B cell (primary cell): ENCODE data around the gene MGAT4B. TPM values are rescaled to one million over a fixed set of nuclear protein-coding genes. Genes with fewer than 3 reads are reported as not detected.

Source experiments
- ATAC-seq: fragments of 200-7000 bp; cut with Tn5 transposase; one replicate; pipeline ENCODE4 v1.10.0; 2021; ENCODE audit warnings: low read depth, mild to moderate bottlenecking, moderate number of reproducible peaks, moderate library complexity
- CTCF ChIA-PET: fragments of 350-600 bp; sonication (Branson Sonifier 250); formaldehyde crosslinking; loops from one replicate; lab custom pipeline; 2021; ENCODE audit warnings: antibody characterized with exemption, inconsistent platforms; lab: Charles Lee
- POLR2A ChIA-PET: fragments of 350-600 bp; sonication (Branson Sonifier 250); formaldehyde crosslinking; loops from one replicate; lab custom pipeline; 2021; ENCODE audit warnings: antibody characterized with exemption; lab: Charles Lee
- DNase-seq: peaks from one replicate; pipeline ENCODE4 v3.0.0; 2013
- H2AFZ ChIP-seq: 2 replicates; pipeline ENCODE4 v1.6.1; 2012; ENCODE audit warnings: mild to moderate bottlenecking, low read depth, low read length; ENCODE audit not compliant: insufficient read depth, poor library complexity, severe bottlenecking
- H3K27ac ChIP-seq, 2 donors: 1 replicate in 1 of 2; 2 replicates in 1 of 2; pipeline ENCODE4 v1.5.1; 2012 to 2013; ENCODE audit warnings: low read length in 2 of 2, mild to moderate bottlenecking in 2 of 2, moderate library complexity in 1 of 2
- H3K27me3 ChIP-seq, 4 experiments: fragments of 200-600 bp in 1 of 4; sonication (generic) in 1 of 4; replicated peaks in 1 of 4; 1 replicate in 2 of 4; 2 replicates in 2 of 4; pipeline versions ENCODE4 v1.6.1 to v1.7.0; 2013 to 2016; ENCODE audit warnings: low read length in 3 of 4, mild to moderate bottlenecking in 2 of 4, mixed read lengths in 1 of 4, moderate library complexity in 1 of 4; ENCODE audit not compliant: insufficient read depth in 4 of 4, control insufficient read depth in 3 of 4; ENCODE audit errors: control extremely low read depth in 1 of 4
- H3K36me3 ChIP-seq, 2 experiments: replicated peaks in 1 of 2; 1 replicate in 1 of 2; 2 replicates in 1 of 2; pipeline versions ENCODE4 v1.6.1 to v1.7.1; 2013; ENCODE audit warnings: low read length in 1 of 2; ENCODE audit not compliant: insufficient read depth in 2 of 2, control insufficient read depth in 1 of 2; ENCODE audit errors: control extremely low read depth in 1 of 2, extremely low read depth in 1 of 2
- H3K4me1 ChIP-seq, 2 donors: fragments of 200-600 bp in 1 of 2; sonication (generic) in 1 of 2; 1 replicate in 1 of 2; 2 replicates in 1 of 2; pipeline versions ENCODE4 v1.5.1 to v1.6.1; 2013 to 2017; ENCODE audit warnings: low read length in 2 of 2; ENCODE audit not compliant: control insufficient read depth in 2 of 2, insufficient read depth in 2 of 2
- H3K4me2 ChIP-seq: replicated peaks from 2 replicates; pipeline ENCODE3; 2012; ENCODE audit warnings: mild to moderate bottlenecking, low read depth, low read length; ENCODE audit not compliant: poor library complexity, severe bottlenecking
- H3K4me3 ChIP-seq, 5 experiments: fragments of 200-600 bp in 1 of 5; sonication (generic) in 1 of 5; 1 replicate in 3 of 5; 2 replicates in 2 of 5; pipeline versions ENCODE4 v1.5.1 to v1.7.0; 2011 to 2016; ENCODE audit warnings: low read length in 4 of 5, mild to moderate bottlenecking in 4 of 5, low read depth in 2 of 5, control low read depth in 1 of 5, moderate library complexity in 1 of 5; ENCODE audit not compliant: insufficient read depth in 1 of 5; ENCODE audit errors: control extremely low read depth in 1 of 5, extremely low read depth in 1 of 5
- H3K79me2 ChIP-seq: fragments of 200-600 bp; sonication (generic); one replicate; pipeline ENCODE4 v1.6.0; 2016; ENCODE audit warnings: low read length; ENCODE audit not compliant: control insufficient read depth, insufficient read depth
- H3K9ac ChIP-seq: fragments of 200-600 bp; sonication (generic); 2 replicates; pipeline ENCODE4 v1.6.1; 2017; ENCODE audit warnings: mild to moderate bottlenecking, low read length, moderate library complexity
- H3K9me3 ChIP-seq, 3 donors: one replicate each; pipeline versions ENCODE4 v1.6.1 to v1.7.1; 2013; ENCODE audit warnings: low read length in 2 of 3; ENCODE audit not compliant: control insufficient read depth in 2 of 3, insufficient read depth in 1 of 3; ENCODE audit errors: control extremely low read depth in 1 of 3
- H4K20me1 ChIP-seq: 2 replicates; pipeline ENCODE4 v1.6.0; 2012; ENCODE audit warnings: mild to moderate bottlenecking, low read length; ENCODE audit not compliant: insufficient read depth, control insufficient read depth, poor library complexity, severe bottlenecking
- H3K27ac Mint-ChIP-seq: one replicate; pipeline ENCODE4 v1.8.0; 2021; ENCODE audit warnings: mixed read lengths
- H3K27me3 Mint-ChIP-seq: one replicate; pipeline ENCODE4 v1.8.0; 2021; ENCODE audit warnings: mixed read lengths
- H3K4me1 Mint-ChIP-seq: one replicate; pipeline ENCODE4 v1.8.0; 2021; ENCODE audit warnings: mixed read lengths
- H3K4me3 Mint-ChIP-seq: one replicate; pipeline ENCODE4 v1.8.0; 2021; ENCODE audit warnings: mixed read lengths
- H3K9me3 Mint-ChIP-seq: one replicate; pipeline ENCODE4 v1.8.0; 2022; ENCODE audit warnings: mixed read lengths; ENCODE audit not compliant: insufficient read depth
- CTCF ChIP-seq: fragments of 200-600 bp; IDR thresholded peaks from one replicate; pipeline ENCODE4 v1.8.0; 2022; ENCODE audit warnings: antibody characterized with exemption, mild to moderate bottlenecking
- EZH2 ChIP-seq: IDR thresholded peaks from 2 replicates; pipeline ENCODE4 v1.6.1; 2012; ENCODE audit warnings: borderline replicate concordance, low read depth, mild to moderate bottlenecking, moderate library complexity, low read length; ENCODE audit not compliant: insufficient read depth, poor library complexity, severe bottlenecking
- WGBS: methylation state at CpG from one replicate; pipeline ENCODE4 v1.1.5; 2013; ENCODE audit warnings: missing lambda C conversion rate; ENCODE audit not compliant: insufficient coverage; 5-methylcytosine and 5-hydroxymethylcytosine counted together
- intact Hi-C: fragments of 100-400 bp; cut with micrococcal nuclease; formaldehyde crosslinking; loops from one replicate; pipeline ENCODE4 v1.10.0; 2022
- polyA plus RNA-seq: library from polyadenylated mRNA; depleted of rRNA; stranded (reverse); fragments of >200 nt; gene quantifications from 2 replicates; pipeline ENCODE4 v1.2.3, GENCODE V29; 2012
- total RNA-seq, 2 donors: library from RNA; stranded (reverse); fragments of 120-200 nt in 1 of 2; gene quantifications; 1 replicate in 1 of 2; 2 replicates in 1 of 2; pipeline versions ENCODE4 v1.2.3 to v1.2.4, GENCODE V29; 2013 to 2022

MGAT4B gene
- total and polyA plus RNA-seq, 2 donors (not counting 1 experiment from before 2014, with no cell fraction given): 105 to 165 TPM

- H3K36me3 ChIP-seq: peaks cover 2 to 77% of the 10 kb centered on the region in 2 experiments
- H3K27ac ChIP-seq: no peak overlapping the region
- no peak overlapping the region for H3K9ac ChIP-seq
- no peaks in the 10 kb centered on the region for H3K9me3 ChIP-seq
- intact Hi-C loops: no loop called here
- 90% methylated on average over 3 of the region's 7 CpGs for WGBS
- H3K4me1 ChIP-seq: no peaks in the 10 kb centered on the region
- H3K27me3 ChIP-seq: no peaks in the 10 kb centered on the region
- H3K79me2 ChIP-seq: peaks cover 26% of the 10 kb centered on the region
- ATAC-seq: no peak
- no peak overlapping the region for H2AFZ ChIP-seq
- H3K4me2 ChIP-seq: no peak overlapping the region
- Mint-ChIP-seq H3K4me3 (no peak overlapping the region), H3K27me3 (no peaks in the 10 kb centered on the region), H3K4me1 (peaks cover 9% of the 10 kb centered on the region), H3K9me3 (no peaks in the 10 kb centered on the region), H3K27ac (no peak overlapping the region)
- TF ChIP-seq CTCF: no peak
- no peak for TF ChIP-seq EZH2
- no peak overlapping the region for H3K4me3 ChIP-seq
- ChIA-PET CTCF (interaction anchor here (0.6 to 3.4 kb wide), 2 partner anchors 17 to 28 kb away, joined by 3 to 12 read pairs; no protein-coding TSS in a partner anchor), POLR2A (interaction anchor here (1.0 to 1.5 kb wide), 2 partner anchors 8 to 13 kb away, joined by 3 to 4 read pairs; no protein-coding TSS in a partner anchor)
- DNase-seq: no peak
- peaks cover 65% of the 10 kb centered on the region for H4K20me1 ChIP-seq
These were observed 23.2 kb upstream of the MGAT4B start for GRCh38 chr5:179829732-179830435.
